Body of pancreas (tissue), 4 donors: ENCODE results near the gene SEL1L.

ENCODE experiments used
- CTCF ChIP-seq, 7 experiments: fragments of 450-650 bp in 4 of 7; fragments of 200-600 bp in 3 of 7; sonication (generic) in 3 of 7; IDR thresholded peaks; one replicate each; pipeline ENCODE4 v1.5.1; 2016 to 2019; ENCODE audit warnings: antibody characterized with exemption in 7 of 7
- POLR2A ChIP-seq, 3 donors: fragments of 450-650 bp; IDR thresholded peaks; one replicate each; pipeline ENCODE4 v1.6.1; 2016; ENCODE audit warnings: antibody characterized with exemption in 3 of 3, mild to moderate bottlenecking in 2 of 3

- TF ChIP-seq CTCF (IDR thresholded peaks at IDR 0.05) (no peak), POLR2A (IDR thresholded peaks at IDR 0.05) (no peak)
Observed at GRCh38 chr14:81455390-81455789, 78.3 kb downstream of the SEL1L start.
